Suprapubic skin (tissue), 4 donors: ENCODE results near the gene PSMD2.
A peak's percentile ranks its signal among the peaks of the same experiment; 100 is the strongest.

ENCODE experiments used
- CTCF ChIP-seq, 2 donors: fragments of 200-600 bp in 1 of 2; fragments of 450-650 bp in 1 of 2; sonication (generic) in 1 of 2; IDR thresholded peaks; one replicate each; pipeline ENCODE4 v1.5.1; 2016 to 2019; ENCODE audit warnings: antibody characterized with exemption in 2 of 2, mild to moderate bottlenecking in 1 of 2, moderate library complexity in 1 of 2
- EP300 ChIP-seq: sonication (generic); formaldehyde crosslinking; IDR thresholded peaks from one replicate; pipeline ENCODE4 v1.6.1; 2017; ENCODE audit warnings: antibody characterized with exemption
- POLR2A ChIP-seq, 2 donors: fragments of 450-650 bp; IDR thresholded peaks; one replicate each; pipeline ENCODE4 v1.6.1; 2017; ENCODE audit warnings: antibody characterized with exemption in 2 of 2, mild to moderate bottlenecking in 2 of 2, moderate library complexity in 2 of 2
- POLR2AphosphoS5 ChIP-seq, 3 donors: sonication (generic); formaldehyde crosslinking; IDR thresholded peaks; one replicate each; pipeline ENCODE4 v1.6.1; 2017; ENCODE audit warnings: antibody characterized with exemption in 3 of 3

DNA sequence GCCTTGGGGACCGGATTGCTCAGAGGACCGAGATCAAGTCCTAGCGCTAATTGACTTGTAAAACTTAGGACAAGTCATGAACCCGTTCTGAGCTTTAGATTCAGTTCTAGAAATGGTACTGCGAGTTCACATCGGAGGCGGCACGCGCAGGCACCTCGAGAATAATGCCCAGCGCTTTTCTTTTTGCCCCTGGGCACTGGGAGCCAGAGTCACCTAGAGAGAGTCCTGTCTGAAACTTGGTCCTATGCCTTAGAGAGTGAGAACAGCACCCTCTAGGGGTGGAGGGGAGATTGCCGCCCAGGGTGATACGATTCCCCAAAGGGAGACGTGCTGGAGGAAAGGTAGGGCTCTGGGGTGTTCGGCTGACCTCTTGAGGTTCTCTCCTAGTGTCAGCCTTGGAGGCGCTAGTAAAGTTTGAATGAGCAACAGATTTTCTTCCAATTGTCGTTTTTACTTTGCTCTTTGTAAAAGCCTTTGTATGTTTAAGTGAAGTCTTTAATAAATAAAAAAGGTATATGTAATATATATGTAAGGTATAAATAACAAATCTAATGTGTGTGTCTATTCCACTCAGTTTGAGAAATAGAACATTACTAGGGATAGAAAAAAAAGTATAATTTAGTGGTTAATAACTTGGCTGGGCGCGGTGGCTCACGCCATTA lies 48.7 kb upstream of the PSMD2 start:
- TF ChIP-seq POLR2AphosphoS5 (IDR thresholded peaks at IDR 0.05) (no peak), CTCF (IDR thresholded peaks at IDR 0.05) (peak; percentile 71 to 91), POLR2A (IDR thresholded peaks at IDR 0.05) (no peak), EP300 (no peak)
